ENCODE results near the gene C11orf58.

DNA sequence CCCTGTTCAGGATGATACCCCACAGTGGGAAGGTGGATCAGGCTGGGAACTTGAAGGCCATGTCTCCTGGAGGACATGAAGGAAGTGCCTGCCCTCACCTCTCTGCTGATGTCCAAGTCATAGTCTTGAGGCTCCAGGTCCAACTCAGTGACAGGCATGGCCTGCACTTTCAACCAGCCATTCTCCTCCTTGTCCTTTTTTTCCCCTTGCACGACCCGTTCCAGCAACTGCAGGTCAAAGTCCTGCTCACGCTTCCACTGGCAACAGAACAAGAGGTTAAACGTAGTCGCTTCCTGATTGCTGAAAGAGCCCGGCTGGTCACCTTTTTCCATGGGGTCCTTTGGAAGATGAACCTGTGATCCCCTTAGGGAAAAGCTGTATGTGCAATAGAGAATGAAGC is 47.7 kb downstream of the C11orf58 start:
- no peak for TF ChIP-seq CTCF (IDR thresholded peaks at IDR 0.05; ENCODE audit: low read length)
- TF ChIP-seq EZH2 (optimal IDR thresholded peaks at IDR 0.05; ENCODE audit: low read depth, low read length) = no peak
- TF ChIP-seq EZH2phosphoT487 (IDR thresholded peaks at IDR 0.05; ENCODE audit: low read length) = no peak
